ENCODE measurements around the gene IQGAP1. TPM values are rescaled to one million over a fixed set of nuclear protein-coding genes. Genes with fewer than 3 reads are reported as not detected.

Gene IQGAP1
- total RNA-seq, 1 donor from 2014 or later: 61.1 TPM

DNA sequence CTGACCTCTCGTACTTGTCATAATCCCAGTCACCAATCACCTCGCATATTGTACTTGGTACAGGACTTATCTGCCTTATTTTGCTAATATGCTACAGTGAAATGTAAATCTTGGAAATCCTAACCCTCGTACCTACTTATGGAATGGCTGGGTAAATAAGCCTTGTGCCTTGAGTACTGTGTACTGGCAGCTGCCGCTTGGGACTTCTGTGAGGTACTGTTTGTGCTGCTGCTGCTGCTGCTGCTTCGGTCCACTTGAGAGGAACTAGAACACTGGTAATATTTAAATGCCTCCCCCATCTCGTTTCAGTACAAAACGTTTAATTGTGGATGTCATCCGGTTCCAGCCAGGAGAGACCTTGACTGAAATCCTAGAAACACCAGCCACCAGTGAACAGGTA, 99.1 kb downstream of the IQGAP1 start:
- no peak for DNase-seq
- Mint-ChIP-seq H3K27ac (ENCODE audit: unreplicated experiment) (no peak overlapping the region), H3K36me3 (ENCODE audit: unreplicated experiment) (no peaks in the 10 kb centered on the region), H3K4me1 (ENCODE audit: low read depth, unreplicated experiment) (no peaks in the 10 kb centered on the region), H3K9me3 (ENCODE audit: unreplicated experiment) (peaks cover 2% of the 10 kb centered on the region), H3K4me3 (ENCODE audit: unreplicated experiment) (no peak overlapping the region), H3K27me3 (ENCODE audit: unreplicated experiment) (peaks cover 5% of the 10 kb centered on the region)
- TF ChIP-seq, protein P1, sequence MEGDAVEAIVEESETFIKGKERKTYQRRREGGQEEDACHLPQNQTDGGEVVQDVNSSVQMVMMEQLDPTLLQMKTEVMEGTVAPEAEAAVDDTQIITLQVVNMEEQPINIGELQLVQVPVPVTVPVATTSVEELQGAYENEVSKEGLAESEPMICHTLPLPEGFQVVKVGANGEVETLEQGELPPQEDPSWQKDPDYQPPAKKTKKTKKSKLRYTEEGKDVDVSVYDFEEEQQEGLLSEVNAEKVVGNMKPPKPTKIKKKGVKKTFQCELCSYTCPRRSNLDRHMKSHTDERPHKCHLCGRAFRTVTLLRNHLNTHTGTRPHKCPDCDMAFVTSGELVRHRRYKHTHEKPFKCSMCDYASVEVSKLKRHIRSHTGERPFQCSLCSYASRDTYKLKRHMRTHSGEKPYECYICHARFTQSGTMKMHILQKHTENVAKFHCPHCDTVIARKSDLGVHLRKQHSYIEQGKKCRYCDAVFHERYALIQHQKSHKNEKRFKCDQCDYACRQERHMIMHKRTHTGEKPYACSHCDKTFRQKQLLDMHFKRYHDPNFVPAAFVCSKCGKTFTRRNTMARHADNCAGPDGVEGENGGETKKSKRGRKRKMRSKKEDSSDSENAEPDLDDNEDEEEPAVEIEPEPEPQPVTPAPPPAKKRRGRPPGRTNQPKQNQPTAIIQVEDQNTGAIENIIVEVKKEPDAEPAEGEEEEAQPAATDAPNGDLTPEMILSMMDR (IDR thresholded peaks at IDR 0.05; ENCODE audit: partially characterized antibody, unreplicated experiment): no peak

DNA sequence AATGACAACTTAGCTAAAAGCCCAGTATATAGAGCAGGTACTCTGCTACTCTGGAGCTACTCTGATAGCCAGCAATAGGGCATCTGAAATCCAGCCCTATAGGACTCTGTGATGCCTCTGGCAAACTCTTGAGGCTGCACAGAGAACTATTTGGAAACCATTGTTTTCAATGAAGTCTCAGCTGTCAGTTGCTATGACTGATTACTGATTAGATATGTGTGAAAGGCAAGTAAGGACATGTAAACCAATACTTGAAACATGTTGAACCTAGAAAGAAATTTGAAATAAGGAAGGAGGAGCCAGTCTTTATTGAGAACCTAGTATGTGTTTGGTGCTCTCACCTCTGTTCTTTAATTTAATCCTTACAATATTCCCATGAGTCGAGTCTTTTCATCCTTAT, 101.5 kb downstream of the IQGAP1 start:
- no peak for DNase-seq
- Mint-ChIP-seq H3K4me1 (ENCODE audit: low read depth, unreplicated experiment) (peaks cover 6% of the 10 kb centered on the region), H3K36me3 (ENCODE audit: unreplicated experiment) (no peaks in the 10 kb centered on the region), H3K27ac (ENCODE audit: unreplicated experiment) (no peak overlapping the region), H3K9me3 (ENCODE audit: unreplicated experiment) (peaks cover 2% of the 10 kb centered on the region), H3K4me3 (ENCODE audit: unreplicated experiment) (no peak overlapping the region), H3K27me3 (ENCODE audit: unreplicated experiment) (peaks cover 5% of the 10 kb centered on the region)
- TF ChIP-seq, protein P1 (IDR thresholded peaks at IDR 0.05; ENCODE audit: partially characterized antibody, unreplicated experiment): no peak

DNA sequence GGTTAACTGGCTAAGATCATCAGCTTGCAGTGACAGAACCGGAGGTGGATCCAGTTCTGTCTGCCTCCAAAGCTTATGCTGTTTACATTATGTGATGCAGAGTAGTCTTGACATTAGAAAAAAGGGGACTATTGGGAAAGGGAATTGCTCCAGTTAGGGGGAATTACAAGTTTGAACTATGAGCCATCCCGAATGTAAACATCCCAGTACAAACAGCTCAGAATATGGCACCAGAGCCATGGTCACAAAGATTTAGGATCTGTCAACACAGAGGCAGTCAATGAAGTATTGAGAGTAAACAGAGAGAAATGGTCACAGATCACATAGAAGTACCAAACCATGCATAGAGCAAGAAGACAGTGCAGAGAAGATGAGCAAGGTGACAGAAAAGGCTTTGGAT, 101.9 kb downstream of the IQGAP1 start:
- H3K27me3 Mint-ChIP-seq (ENCODE audit: unreplicated experiment): peaks cover 5% of the 10 kb centered on the region
- H3K4me1 Mint-ChIP-seq (ENCODE audit: low read depth, unreplicated experiment): peaks cover 9% of the 10 kb centered on the region
- no peak overlapping the region for H3K27ac Mint-ChIP-seq (ENCODE audit: unreplicated experiment)
- DNase-seq: no peak
- no peak overlapping the region for H3K4me3 Mint-ChIP-seq (ENCODE audit: unreplicated experiment)
- TF ChIP-seq, protein P1 (IDR thresholded peaks at IDR 0.05; ENCODE audit: partially characterized antibody, unreplicated experiment): no peak
- H3K36me3 Mint-ChIP-seq (ENCODE audit: unreplicated experiment): no peaks in the 10 kb centered on the region
- peaks cover 2% of the 10 kb centered on the region for H3K9me3 Mint-ChIP-seq (ENCODE audit: unreplicated experiment)

DNA sequence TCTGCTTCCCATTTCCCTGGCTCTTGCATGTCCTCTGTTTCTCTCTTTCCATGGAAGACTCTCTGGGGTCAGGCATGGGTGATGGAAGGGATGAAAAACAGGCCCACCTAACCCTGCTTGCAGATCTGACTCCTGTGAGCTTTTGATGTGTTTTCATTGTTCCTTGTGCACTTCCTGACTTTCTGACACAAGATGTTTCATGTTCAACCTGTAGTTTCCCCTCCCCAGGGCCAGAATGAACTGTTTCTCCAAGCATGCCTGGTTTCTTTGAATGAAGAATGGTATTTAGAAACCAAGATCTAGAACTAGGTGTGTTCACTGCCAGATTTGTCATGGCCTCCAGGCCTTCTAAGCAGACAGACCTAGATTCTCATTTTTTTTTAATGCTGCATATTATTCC, 105.6 kb downstream of the IQGAP1 start:
- peaks cover 5% of the 10 kb centered on the region for H3K9me3 Mint-ChIP-seq (ENCODE audit: unreplicated experiment)
- no peak for DNase-seq
- TF ChIP-seq, protein P1 (IDR thresholded peaks at IDR 0.05; ENCODE audit: partially characterized antibody, unreplicated experiment): no peak
- no peak overlapping the region for H3K4me3 Mint-ChIP-seq (ENCODE audit: unreplicated experiment)
- peaks cover 3% of the 10 kb centered on the region for H3K27me3 Mint-ChIP-seq (ENCODE audit: unreplicated experiment)
- H3K27ac Mint-ChIP-seq (ENCODE audit: unreplicated experiment): no peak overlapping the region
- H3K36me3 Mint-ChIP-seq (ENCODE audit: unreplicated experiment): no peaks in the 10 kb centered on the region
- peaks cover 23% of the 10 kb centered on the region for H3K4me1 Mint-ChIP-seq (ENCODE audit: low read depth, unreplicated experiment)

DNA sequence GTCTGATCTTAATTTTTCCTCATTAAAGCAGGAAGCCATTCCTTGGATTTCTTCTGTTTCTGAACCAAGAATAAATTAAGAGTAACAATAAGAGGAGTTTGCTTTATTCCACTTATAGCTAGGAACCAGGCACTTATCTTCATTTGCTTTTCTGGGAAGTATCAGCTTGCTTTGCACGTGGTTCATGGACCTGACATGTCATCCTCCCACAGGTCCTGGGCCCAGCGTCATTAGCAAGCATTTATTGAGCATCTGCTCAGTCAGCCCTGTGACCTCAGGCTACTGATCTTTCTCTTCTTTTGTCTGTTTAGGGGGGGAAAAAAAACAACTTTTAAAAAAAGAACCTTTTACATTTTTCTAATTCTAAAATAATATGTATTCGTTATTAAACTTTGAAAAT, 107.0 kb downstream of the IQGAP1 start:
- peak; percentile 25 for DNase-seq
- TF ChIP-seq, protein P1 (IDR thresholded peaks at IDR 0.05; ENCODE audit: partially characterized antibody, unreplicated experiment): no peak
- H3K4me1 Mint-ChIP-seq (ENCODE audit: low read depth, unreplicated experiment): peaks cover 23% of the 10 kb centered on the region
- peak overlapping the region; percentile 44 for H3K27ac Mint-ChIP-seq (ENCODE audit: unreplicated experiment)
- peaks cover 3% of the 10 kb centered on the region for H3K27me3 Mint-ChIP-seq (ENCODE audit: unreplicated experiment)
- H3K4me3 Mint-ChIP-seq (ENCODE audit: unreplicated experiment): no peak overlapping the region
- peaks cover 7% of the 10 kb centered on the region for H3K36me3 Mint-ChIP-seq (ENCODE audit: unreplicated experiment)
- peaks cover 4% of the 10 kb centered on the region for H3K9me3 Mint-ChIP-seq (ENCODE audit: unreplicated experiment)

Measured in glutamatergic neuron (in vitro differentiated cells).